Hepatocyte (in vitro differentiated cells): ENCODE measurements around the gene GABRA4. TPM values are rescaled to one million over a fixed set of nuclear protein-coding genes. Genes with fewer than 3 reads are reported as not detected.

Experiments
- DNase-seq: peaks from one replicate; pipeline ENCODE4 v3.0.0-alpha.2; 2016; ENCODE audit warnings: low spot score
- H2AFZ ChIP-seq: fragments of 200-600 bp; sonication (generic); 2 replicates; pipeline ENCODE4 v1.6.0; 2016; ENCODE audit warnings: antibody characterized with exemption, mild to moderate bottlenecking
- H3K27ac ChIP-seq: fragments of 200-600 bp; sonication (generic); 2 replicates; pipeline ENCODE4 v1.5.1; 2016; ENCODE audit warnings: mild to moderate bottlenecking
- H3K27me3 ChIP-seq: fragments of 200-600 bp; sonication (generic); 2 replicates; pipeline ENCODE4 v1.6.1; 2016
- H3K36me3 ChIP-seq: fragments of 200-600 bp; sonication (generic); replicated peaks from 2 replicates; pipeline ENCODE4 v1.5.1; 2016; ENCODE audit warnings: low read depth; ENCODE audit not compliant: insufficient read depth
- H3K4me1 ChIP-seq: fragments of 200-600 bp; sonication (generic); 2 replicates; pipeline ENCODE4 v1.5.1; 2016; ENCODE audit warnings: mild to moderate bottlenecking, moderate library complexity; ENCODE audit not compliant: insufficient read depth
- H3K4me2 ChIP-seq: fragments of 200-600 bp; sonication (generic); 2 replicates; pipeline ENCODE4 v1.6.0; 2016
- H3K4me3 ChIP-seq: fragments of 200-600 bp; sonication (generic); 2 replicates; pipeline ENCODE4 v1.5.1; 2016; ENCODE audit warnings: mild to moderate bottlenecking
- H3K79me2 ChIP-seq: fragments of 200-600 bp; sonication (generic); 2 replicates; pipeline ENCODE4 v1.6.0; 2017; ENCODE audit warnings: mild to moderate bottlenecking
- H3K9me2 ChIP-seq: fragments of 200-600 bp; sonication (generic); replicated peaks from 2 replicates; pipeline ENCODE4 v1.6.0; 2017; ENCODE audit warnings: mild to moderate bottlenecking; ENCODE audit not compliant: insufficient read depth
- H3K9me3 ChIP-seq: fragments of 200-600 bp; sonication (generic); 2 replicates; pipeline ENCODE4 v1.5.1; 2016; ENCODE audit warnings: low read depth, mild to moderate bottlenecking
- H4K20me1 ChIP-seq: fragments of 200-600 bp; sonication (generic); 2 replicates; pipeline ENCODE4 v1.6.0; 2016; ENCODE audit warnings: mild to moderate bottlenecking; ENCODE audit not compliant: insufficient read depth, poor library complexity, severe bottlenecking
- EZH2 ChIP-seq: fragments of 200-600 bp; sonication (generic); IDR thresholded peaks from 2 replicates; pipeline ENCODE4 v1.6.1; 2016; ENCODE audit warnings: antibody characterized with exemption, mild to moderate bottlenecking, borderline replicate concordance
- EZH2phosphoT487 ChIP-seq: fragments of 200-600 bp; sonication (generic); IDR thresholded peaks from one replicate; pipeline ENCODE4 v1.6.1; 2018; ENCODE audit warnings: antibody characterized with exemption, mild to moderate bottlenecking, low read depth, moderate library complexity; ENCODE audit not compliant: unreplicated experiment, severe bottlenecking
- WGBS: methylation state at CpG from one replicate; pipeline ENCODE4 v1.1.6; 2016; ENCODE audit warnings: low lambda C conversion rate; ENCODE audit errors: missing lambda C conversion rate; 5-methylcytosine and 5-hydroxymethylcytosine counted together
- polyA plus RNA-seq: library from polyadenylated mRNA; unstranded; fragments of >200 nt; fragmentation: Nextera tagmentation; extraction: Ambion mirVana; gene quantifications from 2 replicates; pipeline ENCODE4 v1.2.1, GENCODE V29; 2016
- total RNA-seq: library from RNA; depleted of rRNA; stranded (reverse); fragments of >200 nt; gene quantifications from 2 replicates; pipeline ENCODE4 v1.2.3, GENCODE V29; 2014
- TF ChIP-seq, protein P1 (sequence below): fragments of 200-600 bp; sonication (generic); IDR thresholded peaks from 2 replicates; pipeline ENCODE4 v1.5.1; 2016; ENCODE audit warnings: antibody characterized with exemption, mild to moderate bottlenecking; ENCODE audit not compliant: poor library complexity

Gene GABRA4
- total and polyA plus RNA-seq, 2 experiments from 2014 or later = 0.27 to 0.73 TPM

DNA sequence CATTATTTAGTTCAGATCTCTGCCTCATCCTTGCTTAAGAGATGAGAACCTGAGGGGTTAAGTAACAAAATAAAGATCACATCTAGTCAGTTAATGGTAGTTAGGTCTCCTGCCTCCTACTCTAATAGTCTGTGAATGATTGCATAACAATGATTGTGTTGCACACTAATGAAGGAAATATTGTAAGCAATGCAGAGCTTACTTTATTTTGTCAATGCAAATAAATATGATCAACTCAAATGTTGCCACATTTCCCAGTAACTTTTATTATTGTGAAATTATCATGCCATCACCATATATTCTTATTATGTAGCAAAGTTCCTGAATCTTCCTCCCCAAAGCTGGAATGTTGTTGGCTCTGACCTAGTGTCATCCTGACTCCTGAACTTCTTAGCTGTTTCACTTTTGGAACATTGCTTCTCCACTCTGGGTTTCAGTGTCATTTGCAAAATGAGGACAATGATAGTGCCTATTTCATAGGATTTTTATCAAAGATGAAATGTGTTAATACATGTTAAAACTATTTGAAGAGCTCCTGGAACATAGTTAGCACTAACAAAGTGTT is 17.0 kb upstream of the GABRA4 start:
- H3K4me2 ChIP-seq = peak overlapping the region; percentile 25

DNA sequence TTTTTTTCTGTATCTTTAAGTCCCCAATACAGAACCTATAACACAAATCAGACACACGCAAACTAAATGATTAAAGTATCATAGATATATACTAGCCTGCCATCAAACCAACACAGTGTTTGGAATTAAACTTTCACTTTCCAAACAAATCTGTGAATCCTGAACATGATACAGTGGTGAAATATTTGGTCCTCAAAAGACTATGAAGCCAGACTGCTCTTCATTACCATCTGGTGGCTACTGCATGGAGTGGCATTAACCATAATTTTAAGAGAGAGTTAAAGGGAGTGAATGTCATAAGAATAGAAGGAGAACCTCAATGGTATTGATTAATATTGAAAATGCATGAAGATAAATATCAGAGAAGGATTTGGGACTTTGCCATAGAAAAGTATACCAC is 9.2 kb upstream of the GABRA4 start:
- no peaks in the 10 kb centered on the region for H3K4me1 ChIP-seq
- 83% methylated on average over 1 of the region's 1 CpG for WGBS

More for the DNA sequence above, 17.0 kb upstream of the GABRA4 start:
- H3K4me3 ChIP-seq = no peak overlapping the region
- H3K27me3 ChIP-seq = no peaks in the 10 kb centered on the region
- peak overlapping the region; percentile 32 for H2AFZ ChIP-seq
- H3K27ac ChIP-seq = no peak overlapping the region
- H3K9me3 ChIP-seq = no peaks in the 10 kb centered on the region
- no peaks in the 10 kb centered on the region for H3K36me3 ChIP-seq
- no peaks in the 10 kb centered on the region for H3K4me1 ChIP-seq
- TF ChIP-seq EZH2phosphoT487 (no peak), EZH2 (no peak)
- TF ChIP-seq, protein P1, sequence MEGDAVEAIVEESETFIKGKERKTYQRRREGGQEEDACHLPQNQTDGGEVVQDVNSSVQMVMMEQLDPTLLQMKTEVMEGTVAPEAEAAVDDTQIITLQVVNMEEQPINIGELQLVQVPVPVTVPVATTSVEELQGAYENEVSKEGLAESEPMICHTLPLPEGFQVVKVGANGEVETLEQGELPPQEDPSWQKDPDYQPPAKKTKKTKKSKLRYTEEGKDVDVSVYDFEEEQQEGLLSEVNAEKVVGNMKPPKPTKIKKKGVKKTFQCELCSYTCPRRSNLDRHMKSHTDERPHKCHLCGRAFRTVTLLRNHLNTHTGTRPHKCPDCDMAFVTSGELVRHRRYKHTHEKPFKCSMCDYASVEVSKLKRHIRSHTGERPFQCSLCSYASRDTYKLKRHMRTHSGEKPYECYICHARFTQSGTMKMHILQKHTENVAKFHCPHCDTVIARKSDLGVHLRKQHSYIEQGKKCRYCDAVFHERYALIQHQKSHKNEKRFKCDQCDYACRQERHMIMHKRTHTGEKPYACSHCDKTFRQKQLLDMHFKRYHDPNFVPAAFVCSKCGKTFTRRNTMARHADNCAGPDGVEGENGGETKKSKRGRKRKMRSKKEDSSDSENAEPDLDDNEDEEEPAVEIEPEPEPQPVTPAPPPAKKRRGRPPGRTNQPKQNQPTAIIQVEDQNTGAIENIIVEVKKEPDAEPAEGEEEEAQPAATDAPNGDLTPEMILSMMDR = no peak
- no peaks in the 10 kb centered on the region for H3K9me2 ChIP-seq
- no peaks in the 10 kb centered on the region for H3K79me2 ChIP-seq
- DNase-seq = no peak
- H4K20me1 ChIP-seq = no peaks in the 10 kb centered on the region

DNA sequence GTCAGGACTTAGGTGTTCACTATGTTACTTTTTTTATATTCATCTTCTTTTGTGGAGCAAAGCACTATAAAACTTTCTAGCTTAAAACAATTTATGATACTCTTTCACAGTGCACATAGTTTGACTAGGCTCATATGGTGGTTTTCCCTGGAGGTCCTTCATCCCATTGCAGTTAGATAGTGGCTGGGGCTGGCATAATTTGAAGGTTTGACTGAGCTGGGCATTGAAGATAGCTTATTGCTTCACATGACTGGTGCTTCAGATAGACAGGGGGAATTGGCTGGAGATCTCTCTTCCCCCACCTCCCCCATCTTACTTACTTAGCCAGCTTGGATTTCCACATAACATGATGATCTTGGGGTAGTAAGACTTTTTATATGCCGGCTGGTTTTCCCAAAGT is 7.0 kb upstream of the GABRA4 start:
- Histone ChIP-seq H3K27ac (no peak overlapping the region), H3K36me3 (no peaks in the 10 kb centered on the region), H3K4me2 (no peak overlapping the region), H3K4me1 (no peaks in the 10 kb centered on the region), H3K9me3 (no peaks in the 10 kb centered on the region), H3K4me3 (no peak overlapping the region), H2AFZ (no peak overlapping the region), H4K20me1 (no peaks in the 10 kb centered on the region), H3K79me2 (no peaks in the 10 kb centered on the region), H3K9me2 (no peaks in the 10 kb centered on the region), H3K27me3 (peaks cover 16% of the 10 kb centered on the region)
- WGBS = 79% methylated on average over 1 of the region's 1 CpG
- no peak for DNase-seq
- TF ChIP-seq, protein P1 = no peak
- TF ChIP-seq EZH2 = no peak
- TF ChIP-seq EZH2phosphoT487 = no peak

More for the DNA sequence above, 9.2 kb upstream of the GABRA4 start:
- TF ChIP-seq, protein P1 = peak; percentile 40
- TF ChIP-seq EZH2phosphoT487 = no peak
- no peaks in the 10 kb centered on the region for H3K9me3 ChIP-seq
- H3K79me2 ChIP-seq = no peaks in the 10 kb centered on the region
- H4K20me1 ChIP-seq = no peaks in the 10 kb centered on the region
- no peak overlapping the region for H3K27ac ChIP-seq
- no peaks in the 10 kb centered on the region for H3K36me3 ChIP-seq
- H3K4me2 ChIP-seq = no peak overlapping the region
- no peaks in the 10 kb centered on the region for H3K27me3 ChIP-seq
- H2AFZ ChIP-seq = no peak overlapping the region
- H3K4me3 ChIP-seq = no peak overlapping the region
- no peak for DNase-seq
- no peaks in the 10 kb centered on the region for H3K9me2 ChIP-seq

DNA sequence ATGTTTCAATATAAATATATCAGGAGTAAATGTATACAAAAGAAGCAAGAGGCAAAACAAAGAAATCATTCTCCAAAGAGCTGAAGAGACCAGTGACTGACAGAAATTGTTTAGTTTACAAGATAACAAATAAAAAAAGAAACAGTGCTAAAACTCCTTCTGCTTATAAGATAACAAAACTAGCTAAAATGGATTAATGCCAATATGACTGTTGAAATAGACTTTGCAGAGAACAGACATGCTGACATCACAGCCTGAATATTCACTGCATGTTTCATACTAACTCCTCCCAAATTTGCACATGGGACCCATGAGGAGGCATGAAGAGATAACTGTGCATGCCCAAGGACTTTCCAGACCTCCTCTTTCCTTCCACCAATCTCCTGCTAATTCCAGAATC is 6.2 kb upstream of the GABRA4 start:
- no peak overlapping the region for H2AFZ ChIP-seq
- H4K20me1 ChIP-seq = no peaks in the 10 kb centered on the region
- peaks cover 24% of the 10 kb centered on the region for H3K27me3 ChIP-seq
- no peaks in the 10 kb centered on the region for H3K9me2 ChIP-seq
- no peak for TF ChIP-seq EZH2
- no peak for TF ChIP-seq EZH2phosphoT487
- TF ChIP-seq, protein P1 = no peak
- no peaks in the 10 kb centered on the region for H3K4me1 ChIP-seq
- no peaks in the 10 kb centered on the region for H3K9me3 ChIP-seq
- no peaks in the 10 kb centered on the region for H3K79me2 ChIP-seq
- H3K27ac ChIP-seq = no peak overlapping the region
- no peak overlapping the region for H3K4me2 ChIP-seq
- H3K4me3 ChIP-seq = no peak overlapping the region
- H3K36me3 ChIP-seq = no peaks in the 10 kb centered on the region
- DNase-seq = no peak
